PC-9 (cell line): Measurements from ENCODE around the gene LRRC28. TPM values are rescaled to one million over a fixed set of nuclear protein-coding genes. Genes with fewer than 3 reads are reported as not detected.

Source experiments
- BruUV-seq: library from RNA; stranded (reverse); fragments of 400-500 nt; replicated peaks from 2 replicates; lab custom pipeline; 2021; lab: Mats Ljungman, UMichigan
- CTCF ChIA-PET: fragments of 300-600 bp; sonication (Branson Sonifier 250); formaldehyde crosslinking; loops from one replicate; lab custom pipeline; 2022; ENCODE audit warnings: antibody characterized with exemption; lab: Charles Lee
- POLR2A ChIA-PET: fragments of 300-600 bp; sonication (Branson Sonifier 250); formaldehyde crosslinking; loops from one replicate; lab custom pipeline; 2022; ENCODE audit warnings: antibody characterized with exemption; ENCODE audit not compliant: unreplicated experiment; lab: Charles Lee
- DNase-seq, 2 experiments: peaks; one replicate each; pipeline versions ENCODE4 v3.0.0 to v3.0.0-alpha.2; 2015 to 2022; ENCODE audit warnings: mixed read lengths in 1 of 2
- H2AFZ ChIP-seq: fragments of 200-600 bp; sonication (generic); 2 replicates; pipeline ENCODE4 v1.8.1; 2017; ENCODE audit warnings: antibody characterized with exemption
- H3F3A ChIP-seq: fragments of 200-600 bp; sonication (generic); 2 replicates; pipeline ENCODE4 v1.8.1; 2017; ENCODE audit warnings: antibody characterized with exemption, mild to moderate bottlenecking, low read depth; ENCODE audit not compliant: insufficient read depth
- H3K27ac ChIP-seq: fragments of 200-600 bp; sonication (generic); 2 replicates; pipeline ENCODE4 v1.6.1; 2016; ENCODE audit warnings: mixed run types
- H3K27me3 ChIP-seq: fragments of 200-600 bp; sonication (generic); 2 replicates; pipeline ENCODE4 v1.6.1; 2016; ENCODE audit warnings: low read depth, mixed run types; ENCODE audit not compliant: insufficient read depth
- H3K36me3 ChIP-seq: fragments of 200-600 bp; sonication (generic); 2 replicates; pipeline ENCODE4 v1.6.1; 2016; ENCODE audit warnings: low read depth, mixed run types
- H3K4me1 ChIP-seq: fragments of 200-600 bp; sonication (generic); replicated peaks from 2 replicates; pipeline ENCODE4 v1.6.1; 2016; ENCODE audit warnings: mixed run types; ENCODE audit not compliant: insufficient read depth
- H3K4me2 ChIP-seq: fragments of 200-600 bp; sonication (generic); 2 replicates; pipeline ENCODE4 v1.6.1; 2017; ENCODE audit warnings: mixed run types
- H3K4me3 ChIP-seq: fragments of 200-600 bp; sonication (generic); 2 replicates; pipeline ENCODE4 v1.6.1; 2016; ENCODE audit warnings: mixed run types
- H3K79me2 ChIP-seq: fragments of 200-600 bp; sonication (generic); 2 replicates; pipeline ENCODE4 v1.6.1; 2017; ENCODE audit warnings: low read depth, mixed run types
- H3K9me2 ChIP-seq: fragments of 200-600 bp; sonication (generic); 2 replicates; pipeline ENCODE4 v1.8.1; 2017; ENCODE audit warnings: mild to moderate bottlenecking; ENCODE audit not compliant: insufficient read depth
- H3K9me3 ChIP-seq: fragments of 200-600 bp; sonication (generic); 2 replicates; pipeline ENCODE4 v1.8.1; 2016; ENCODE audit warnings: low read depth; ENCODE audit not compliant: insufficient read depth
- H4K20me1 ChIP-seq: fragments of 200-600 bp; sonication (generic); 2 replicates; pipeline ENCODE4 v1.8.1; 2017; ENCODE audit not compliant: insufficient read depth
- EZH2 ChIP-seq: fragments of 200-600 bp; sonication (generic); IDR thresholded peaks from 2 replicates; pipeline ENCODE4 v1.8.0; 2017; ENCODE audit warnings: antibody characterized with exemption, low read depth
- intact Hi-C: fragments of 100-400 bp; cut with micrococcal nuclease; formaldehyde crosslinking; loops from one replicate; pipeline ENCODE4 v1.10.0; 2022; ENCODE audit not compliant: unreplicated experiment
- total RNA-seq: library from RNA; stranded (reverse); gene quantifications from 2 replicates; pipeline ENCODE4 v1.2.3, GENCODE V29; 2021
- TF ChIP-seq, protein P1 (sequence below): fragments of 200-600 bp; sonication (generic); conservative IDR thresholded peaks from 2 replicates; pipeline ENCODE4 v1.6.1; 2017; ENCODE audit warnings: mixed run types, antibody characterized with exemption, mild to moderate bottlenecking, moderate library complexity

Gene LRRC28
- total RNA-seq, 1 experiment from 2014 or later: 13.5 TPM

DNA sequence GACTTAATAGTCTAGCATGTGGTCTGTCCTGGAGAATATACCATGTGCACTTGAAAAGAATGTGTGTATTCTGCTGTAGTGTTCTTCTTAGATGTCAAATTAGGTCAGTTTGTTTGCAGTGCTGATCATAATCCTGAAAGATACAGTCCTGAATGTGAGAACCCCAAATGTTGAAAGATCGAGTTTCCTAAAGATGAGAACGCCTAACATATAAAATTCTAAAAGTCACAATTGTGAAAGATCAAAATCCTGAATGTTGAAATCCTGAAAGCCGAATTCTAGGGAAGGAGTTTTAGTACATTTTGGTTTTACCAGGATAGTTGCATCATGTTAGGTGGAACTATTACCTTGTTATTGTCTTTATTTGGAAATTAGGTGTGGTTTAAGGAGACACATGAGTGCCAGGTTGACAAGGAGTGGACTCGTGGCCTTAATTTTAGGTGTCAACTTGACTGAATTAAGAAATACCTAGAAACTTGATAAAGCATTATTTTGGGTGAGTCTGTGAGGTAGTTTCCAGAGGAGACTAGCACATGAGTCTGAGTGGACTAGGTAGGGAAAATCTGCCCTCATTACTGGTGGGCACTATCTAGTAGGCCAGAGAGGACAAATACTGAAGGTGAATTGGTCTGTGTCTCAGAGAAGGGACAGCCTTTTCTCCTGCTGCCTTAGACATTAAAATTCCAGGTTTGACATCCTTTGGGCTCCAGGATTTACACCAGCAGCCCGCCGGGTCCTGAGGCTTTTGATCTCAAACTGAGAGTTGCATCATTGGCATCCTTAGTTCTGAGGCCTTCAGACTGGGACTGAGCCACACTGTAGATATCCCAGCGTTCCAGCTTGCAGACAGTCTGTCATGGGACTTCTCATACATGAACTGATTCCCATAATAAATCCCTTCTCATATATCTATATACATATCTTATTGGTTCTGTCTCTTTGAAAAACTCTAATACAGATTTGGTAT, 77.1 kb downstream of the LRRC28 start:
- intact Hi-C loops: no loop called here
- no peaks in the 10 kb centered on the region for H3K79me2 ChIP-seq
- H2AFZ ChIP-seq: no peak overlapping the region
- no peaks in the 10 kb centered on the region for H4K20me1 ChIP-seq
- no peak overlapping the region for H3K4me3 ChIP-seq
- H3K4me2 ChIP-seq: no peak overlapping the region
- no TSS peak for BruUV-seq
- H3K27ac ChIP-seq: no peak overlapping the region
- peaks cover 5% of the 10 kb centered on the region; the same call in 1 of the 2 replicates for H3K9me3 ChIP-seq
- H3K36me3 ChIP-seq: no peaks in the 10 kb centered on the region
- peaks cover 16% of the 10 kb centered on the region for H3K4me1 ChIP-seq
- DNase-seq: no peak
- no peak for TF ChIP-seq EZH2
- TF ChIP-seq, protein P1, sequence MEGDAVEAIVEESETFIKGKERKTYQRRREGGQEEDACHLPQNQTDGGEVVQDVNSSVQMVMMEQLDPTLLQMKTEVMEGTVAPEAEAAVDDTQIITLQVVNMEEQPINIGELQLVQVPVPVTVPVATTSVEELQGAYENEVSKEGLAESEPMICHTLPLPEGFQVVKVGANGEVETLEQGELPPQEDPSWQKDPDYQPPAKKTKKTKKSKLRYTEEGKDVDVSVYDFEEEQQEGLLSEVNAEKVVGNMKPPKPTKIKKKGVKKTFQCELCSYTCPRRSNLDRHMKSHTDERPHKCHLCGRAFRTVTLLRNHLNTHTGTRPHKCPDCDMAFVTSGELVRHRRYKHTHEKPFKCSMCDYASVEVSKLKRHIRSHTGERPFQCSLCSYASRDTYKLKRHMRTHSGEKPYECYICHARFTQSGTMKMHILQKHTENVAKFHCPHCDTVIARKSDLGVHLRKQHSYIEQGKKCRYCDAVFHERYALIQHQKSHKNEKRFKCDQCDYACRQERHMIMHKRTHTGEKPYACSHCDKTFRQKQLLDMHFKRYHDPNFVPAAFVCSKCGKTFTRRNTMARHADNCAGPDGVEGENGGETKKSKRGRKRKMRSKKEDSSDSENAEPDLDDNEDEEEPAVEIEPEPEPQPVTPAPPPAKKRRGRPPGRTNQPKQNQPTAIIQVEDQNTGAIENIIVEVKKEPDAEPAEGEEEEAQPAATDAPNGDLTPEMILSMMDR: no peak
- H3F3A ChIP-seq: no peaks in the 10 kb centered on the region
- ChIA-PET POLR2A (no interaction called here), CTCF (no interaction called here)
- H3K9me2 ChIP-seq: no peaks in the 10 kb centered on the region
- H3K27me3 ChIP-seq: no peaks in the 10 kb centered on the region

DNA sequence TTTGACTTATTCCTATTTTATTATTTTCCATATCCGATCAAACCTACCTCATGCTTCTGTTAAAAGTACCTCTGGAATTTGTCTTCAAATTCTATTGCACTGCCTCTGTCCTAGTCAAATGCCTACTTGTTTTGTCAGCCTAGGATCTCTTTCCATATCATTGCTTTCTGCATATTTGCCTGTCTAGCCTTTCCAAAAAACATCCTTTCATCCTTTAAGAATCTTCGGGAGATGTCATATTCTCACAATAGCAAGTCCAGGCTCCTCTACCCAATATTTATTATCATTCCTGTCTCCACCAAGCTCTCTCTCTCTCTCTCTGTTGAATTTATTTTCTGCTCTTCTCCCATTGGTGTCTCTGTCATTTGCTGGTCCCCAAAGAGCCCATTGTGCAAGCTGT, 80.1 kb downstream of the LRRC28 start:
- Histone ChIP-seq H3K9me2 (no peaks in the 10 kb centered on the region), H3K4me2 (no peak overlapping the region), H3K4me1 (no peaks in the 10 kb centered on the region), H3K36me3 (no peaks in the 10 kb centered on the region), H3K4me3 (no peak overlapping the region), H4K20me1 (no peaks in the 10 kb centered on the region), H3K27me3 (no peaks in the 10 kb centered on the region), H3K27ac (no peak overlapping the region), H3K9me3 (no peaks in the 10 kb centered on the region), H2AFZ (no peak overlapping the region), H3F3A (no peaks in the 10 kb centered on the region), H3K79me2 (no peaks in the 10 kb centered on the region)
- DNase-seq: no peak
- ChIA-PET POLR2A (no interaction called here), CTCF (no interaction called here)
- intact Hi-C loops: no loop called here
- TF ChIP-seq, protein P1: no peak
- no peak for TF ChIP-seq EZH2
- BruUV-seq: no TSS peak

DNA sequence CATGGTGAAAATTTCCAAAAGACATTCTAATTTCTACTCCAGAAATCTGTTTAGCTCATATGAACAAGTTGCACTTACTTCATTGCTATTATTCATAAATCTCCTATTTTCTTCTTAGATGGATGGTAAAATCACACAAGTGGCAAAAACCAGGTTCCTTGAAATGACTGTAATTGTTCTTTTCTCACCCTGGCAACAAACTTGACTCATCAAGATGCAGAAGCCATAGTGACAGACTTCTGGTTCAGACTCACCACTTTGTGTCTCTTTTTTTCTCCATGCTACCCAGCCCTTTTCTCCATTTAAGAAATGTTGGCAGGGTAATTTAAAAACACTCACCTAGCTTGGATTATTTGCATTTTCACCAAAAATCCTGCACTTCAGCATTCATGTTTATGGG, 82.1 kb downstream of the LRRC28 start:
- Histone ChIP-seq H3K27ac (no peak overlapping the region), H3K9me2 (no peaks in the 10 kb centered on the region), H3F3A (no peaks in the 10 kb centered on the region), H2AFZ (no peak overlapping the region), H3K4me2 (no peak overlapping the region), H3K27me3 (no peaks in the 10 kb centered on the region), H3K79me2 (no peaks in the 10 kb centered on the region), H3K9me3 (no peaks in the 10 kb centered on the region), H3K4me1 (no peaks in the 10 kb centered on the region), H3K36me3 (no peaks in the 10 kb centered on the region), H4K20me1 (no peaks in the 10 kb centered on the region), H3K4me3 (no peak overlapping the region)
- no peak for DNase-seq
- intact Hi-C loops: no loop called here
- BruUV-seq: no TSS peak
- POLR2A ChIA-PET: no interaction called here
- CTCF ChIA-PET: no interaction called here
- TF ChIP-seq, protein P1: no peak
- TF ChIP-seq EZH2: no peak
